ENCODE data around the gene FREM1. TPM values are rescaled to one million over a fixed set of nuclear protein-coding genes. Genes with fewer than 3 reads are reported as not detected.

Gene FREM1
- total RNA-seq, 1 experiment from 2014 or later = 0.50 TPM

DNA sequence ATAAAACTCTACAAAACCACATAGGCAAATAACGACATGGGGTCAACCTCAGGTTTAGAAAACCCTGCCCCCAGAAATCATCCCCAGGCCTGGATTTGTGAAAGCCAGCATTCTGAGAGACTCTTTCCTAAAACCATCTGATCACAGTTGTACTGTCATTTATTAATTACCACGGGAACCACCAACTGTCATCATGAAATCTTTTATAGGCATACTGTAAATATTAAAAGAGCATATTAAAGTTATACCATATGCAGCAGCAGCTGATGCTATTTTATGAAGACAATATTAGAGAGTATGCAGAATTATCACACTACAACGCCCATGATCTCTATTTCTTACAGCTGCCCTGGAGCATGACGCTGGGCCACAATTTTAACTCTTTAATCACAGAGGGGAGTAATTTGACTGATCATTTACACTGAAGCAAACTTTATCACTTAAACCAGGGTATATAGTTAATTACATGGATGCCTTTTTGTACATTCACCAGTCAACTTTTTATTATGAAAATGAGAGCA lies 208.0 kb downstream of the FREM1 start:
- Histone ChIP-seq H3K9me3 (no peaks in the 10 kb centered on the region), H3K36me3 (ENCODE audit: control insufficient read depth, insufficient read depth, low read length) (no peaks in the 10 kb centered on the region), H3K4me1 (no peaks in the 10 kb centered on the region), H3K27me3 (replicated peaks; ENCODE audit: control insufficient read depth, insufficient read depth, low read length) (no peaks in the 10 kb centered on the region), H3K4me3 (ENCODE audit: low read depth, low read length) (no peak overlapping the region)
- H3K4me3 Mint-ChIP-seq (ENCODE audit: unreplicated experiment) = no peak overlapping the region
- H3K27me3 Mint-ChIP-seq (ENCODE audit: insufficient read depth, unreplicated experiment) = peaks cover 9% of the 10 kb centered on the region
- no peaks in the 10 kb centered on the region for H3K36me3 Mint-ChIP-seq (ENCODE audit: insufficient read depth, unreplicated experiment)
- no peak for DNase-seq
- BruUV-seq (replicated peaks) = no TSS peak
- intact Hi-C loops (cut with micrococcal nuclease; ENCODE audit: unreplicated experiment) = no loop called here
- H3K9me3 Mint-ChIP-seq (ENCODE audit: unreplicated experiment) = peaks cover 13% of the 10 kb centered on the region
- TF ChIP-seq, protein P1, sequence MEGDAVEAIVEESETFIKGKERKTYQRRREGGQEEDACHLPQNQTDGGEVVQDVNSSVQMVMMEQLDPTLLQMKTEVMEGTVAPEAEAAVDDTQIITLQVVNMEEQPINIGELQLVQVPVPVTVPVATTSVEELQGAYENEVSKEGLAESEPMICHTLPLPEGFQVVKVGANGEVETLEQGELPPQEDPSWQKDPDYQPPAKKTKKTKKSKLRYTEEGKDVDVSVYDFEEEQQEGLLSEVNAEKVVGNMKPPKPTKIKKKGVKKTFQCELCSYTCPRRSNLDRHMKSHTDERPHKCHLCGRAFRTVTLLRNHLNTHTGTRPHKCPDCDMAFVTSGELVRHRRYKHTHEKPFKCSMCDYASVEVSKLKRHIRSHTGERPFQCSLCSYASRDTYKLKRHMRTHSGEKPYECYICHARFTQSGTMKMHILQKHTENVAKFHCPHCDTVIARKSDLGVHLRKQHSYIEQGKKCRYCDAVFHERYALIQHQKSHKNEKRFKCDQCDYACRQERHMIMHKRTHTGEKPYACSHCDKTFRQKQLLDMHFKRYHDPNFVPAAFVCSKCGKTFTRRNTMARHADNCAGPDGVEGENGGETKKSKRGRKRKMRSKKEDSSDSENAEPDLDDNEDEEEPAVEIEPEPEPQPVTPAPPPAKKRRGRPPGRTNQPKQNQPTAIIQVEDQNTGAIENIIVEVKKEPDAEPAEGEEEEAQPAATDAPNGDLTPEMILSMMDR (IDR thresholded peaks at IDR 0.05; ENCODE audit: insufficient read depth in 1 of 2, low read depth in 1 of 2, low read length in 1 of 2, severe bottlenecking in 1 of 2, unreplicated experiment in 1 of 2) = no peak
- no peaks in the 10 kb centered on the region for H3K4me1 Mint-ChIP-seq (ENCODE audit: low read depth, unreplicated experiment)
- ChIA-PET CTCF (no interaction called here), POLR2A (no interaction called here)
- H3K27ac Mint-ChIP-seq (ENCODE audit: unreplicated experiment) = no peak overlapping the region

DNA sequence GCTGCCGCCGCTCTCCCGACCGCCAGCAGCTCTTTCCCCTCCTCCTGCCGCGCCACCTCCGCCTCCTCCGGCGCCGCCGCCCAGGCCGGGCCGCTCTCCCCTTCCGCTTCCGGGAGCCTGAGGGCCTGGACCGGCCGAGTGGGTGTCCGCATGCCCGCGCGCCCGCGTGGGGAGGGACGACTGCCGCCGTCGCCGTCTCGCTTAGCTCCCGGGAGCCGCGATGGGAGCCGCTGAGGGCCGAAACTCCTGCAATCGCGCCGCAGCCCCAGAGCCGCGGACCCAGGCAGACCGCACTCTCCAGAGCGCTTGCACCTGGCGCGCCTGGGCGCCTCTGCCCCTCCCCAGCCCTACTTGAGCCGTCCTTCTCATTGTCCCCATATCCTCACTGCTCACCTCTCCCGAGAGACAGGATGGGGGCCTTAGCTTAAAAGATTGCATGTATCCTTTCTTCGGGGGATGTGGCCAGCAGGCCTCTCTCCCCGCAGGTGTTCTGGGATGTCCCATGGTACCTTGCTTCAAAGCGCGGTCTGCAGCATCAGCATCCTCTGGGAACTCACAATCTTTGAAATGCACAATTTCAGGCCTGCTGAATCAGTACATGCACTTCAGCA lies 216.9 kb downstream of the FREM1 start, which contains the start of gene ZDHHC21:
Gene ZDHHC21 (minus strand): TSS at position 182 of the 611 bp plus-strand sequence. CDS start 19,092 bp downstream, outside the sequence.
- peak within 1 kb of the TSS; percentile 80 for H3K27ac Mint-ChIP-seq (ENCODE audit: unreplicated experiment)
- no peaks in the 10 kb centered on the region for H3K9me3 Mint-ChIP-seq (ENCODE audit: unreplicated experiment)
- ChIA-PET CTCF (no interaction called here), POLR2A (no interaction called here)
- no TSS peak for BruUV-seq (replicated peaks)
- peaks cover 12% of the 10 kb centered on the region for H3K36me3 Mint-ChIP-seq (ENCODE audit: insufficient read depth, unreplicated experiment)
- no peaks in the 10 kb centered on the region for H3K4me1 ChIP-seq
- no peaks in the 10 kb centered on the region for H3K36me3 ChIP-seq (ENCODE audit: control insufficient read depth, insufficient read depth, low read length)
- peak within 1 kb of the TSS; percentile 87 for H3K4me3 Mint-ChIP-seq (ENCODE audit: unreplicated experiment)
- H3K27me3 Mint-ChIP-seq (ENCODE audit: insufficient read depth, unreplicated experiment) = peaks cover 3% of the 10 kb centered on the region
- intact Hi-C loops (cut with micrococcal nuclease; ENCODE audit: unreplicated experiment) = loop anchor here (10.0 kb wide), 1 partner anchor 71 kb away; no protein-coding TSS in a partner anchor
- no peaks in the 10 kb centered on the region for H3K9me3 ChIP-seq
- no peaks in the 10 kb centered on the region for H3K4me1 Mint-ChIP-seq (ENCODE audit: low read depth, unreplicated experiment)
- peak; percentile 40 to 60 for DNase-seq
- no peaks in the 10 kb centered on the region for H3K27me3 ChIP-seq (replicated peaks; ENCODE audit: control insufficient read depth, insufficient read depth, low read length)
- peak within 1 kb of the TSS; percentile 47 for H3K4me3 ChIP-seq (ENCODE audit: low read depth, low read length)
- TF ChIP-seq, protein P1 (IDR thresholded peaks at IDR 0.05; ENCODE audit: insufficient read depth in 1 of 2, low read depth in 1 of 2, low read length in 1 of 2, severe bottlenecking in 1 of 2, unreplicated experiment in 1 of 2) = no peak

DNA sequence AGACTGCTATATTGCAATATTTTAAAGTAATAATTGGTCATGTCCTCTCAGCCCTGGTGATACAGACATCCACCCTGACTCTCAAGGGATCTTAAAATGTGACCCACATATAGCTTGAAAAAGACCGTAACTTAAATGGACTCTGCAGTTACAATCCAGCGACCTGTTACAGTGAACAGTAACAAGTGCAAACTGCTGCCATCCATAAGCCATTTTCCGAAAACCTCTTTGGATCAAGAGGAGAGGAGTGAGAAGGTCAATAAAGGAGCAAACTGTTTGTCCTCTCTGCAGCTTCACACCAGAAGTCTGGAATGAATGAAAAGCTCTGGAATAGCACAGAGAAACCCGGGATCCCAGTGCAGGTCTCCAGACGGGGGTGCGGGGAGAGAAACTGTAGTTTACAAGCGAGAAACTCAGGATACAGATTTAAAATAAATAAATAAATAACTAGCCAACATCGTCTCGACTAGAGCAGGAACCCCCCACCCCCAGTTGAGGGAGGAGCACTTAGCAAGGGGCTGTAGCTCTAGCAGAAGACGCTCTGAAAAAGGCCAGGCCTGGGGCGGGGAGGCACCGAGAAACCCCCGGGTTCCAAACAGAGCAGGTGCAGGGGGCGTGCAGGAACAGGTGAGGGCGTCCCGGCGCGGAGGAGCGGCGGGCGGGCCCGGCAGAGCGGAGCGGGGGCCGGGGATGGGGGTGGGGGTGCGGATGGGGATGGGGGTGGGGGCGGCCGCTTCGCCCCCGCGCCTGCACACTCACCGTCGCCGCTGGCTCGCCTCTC lies 217.6 kb downstream of the FREM1 start:
- peaks cover 3% of the 10 kb centered on the region for H3K27me3 Mint-ChIP-seq (ENCODE audit: insufficient read depth, unreplicated experiment)
- Histone ChIP-seq H3K4me1 (no peaks in the 10 kb centered on the region), H3K27me3 (replicated peaks; ENCODE audit: control insufficient read depth, insufficient read depth, low read length) (no peaks in the 10 kb centered on the region), H3K4me3 (ENCODE audit: low read depth, low read length) (peak overlapping the region; percentile 47), H3K36me3 (ENCODE audit: control insufficient read depth, insufficient read depth, low read length) (no peaks in the 10 kb centered on the region), H3K9me3 (no peaks in the 10 kb centered on the region)
- ChIA-PET POLR2A (no interaction called here), CTCF (no interaction called here)
- peak overlapping the region; percentile 80 for H3K27ac Mint-ChIP-seq (ENCODE audit: unreplicated experiment)
- no peaks in the 10 kb centered on the region for H3K4me1 Mint-ChIP-seq (ENCODE audit: low read depth, unreplicated experiment)
- no TSS peak for BruUV-seq (replicated peaks)
- intact Hi-C loops (cut with micrococcal nuclease; ENCODE audit: unreplicated experiment) = loop anchor here (10.0 kb wide), 1 partner anchor 72 kb away; no protein-coding TSS in a partner anchor
- H3K36me3 Mint-ChIP-seq (ENCODE audit: insufficient read depth, unreplicated experiment) = peaks cover 12% of the 10 kb centered on the region
- peak overlapping the region; percentile 87 for H3K4me3 Mint-ChIP-seq (ENCODE audit: unreplicated experiment)
- peak in 1 of 2 experiments; percentile 44 for DNase-seq
- TF ChIP-seq, protein P1 (IDR thresholded peaks at IDR 0.05; ENCODE audit: insufficient read depth in 1 of 2, low read depth in 1 of 2, low read length in 1 of 2, severe bottlenecking in 1 of 2, unreplicated experiment in 1 of 2) = no peak
- H3K9me3 Mint-ChIP-seq (ENCODE audit: unreplicated experiment) = no peaks in the 10 kb centered on the region

All from Caco-2 (cell line).